GM19238 (cell line): ENCODE data around the gene MYH11.
"Not testable (repeated sequence)": the region's sequence is repeated elsewhere in the genome, so short reads cannot be mapped to it uniquely, and the experiment has no call there.

Experiments used
- DNase-seq: peaks from one replicate; pipeline ENCODE4 v3.0.0; 2011; ENCODE audit warnings: low spot score; ENCODE audit not compliant: insufficient read length

The MYH11 gene

GRCh38 chr16:15843635-15844279 is 13.1 kb downstream of the MYH11 start:
- no peak for DNase-seq

- not testable (repeated sequence) for DNase-seq
These were observed 17.6 kb downstream of the MYH11 start for GRCh38 chr16:15839204-15839603.

GRCh38 chr16:15837761-15838160 is 19.1 kb downstream of the MYH11 start:
- no peak for DNase-seq

- DNase-seq, result no peak
These were observed 19.7 kb downstream of the MYH11 start for GRCh38 chr16:15836965-15837611.

GRCh38 chr16:15836074-15836473 is 20.8 kb downstream of the MYH11 start:
- DNase-seq, result no peak

GRCh38 chr16:15835136-15835878 is 21.5 kb downstream of the MYH11 start:
- DNase-seq, result no peak

- DNase-seq, result no peak
These were observed 22.3 kb downstream of the MYH11 start for GRCh38 chr16:15834502-15834901.

GRCh38 chr16:15833541-15833940 is 23.3 kb downstream of the MYH11 start:
- DNase-seq, result no peak

GRCh38 chr16:15832241-15832640 is 24.6 kb downstream of the MYH11 start:
- no peak for DNase-seq

- no peak for DNase-seq
These were observed 25.9 kb downstream of the MYH11 start for GRCh38 chr16:15830832-15831451.

GRCh38 chr16:15829460-15829859 is 27.4 kb downstream of the MYH11 start:
- DNase-seq, result no peak

- DNase-seq, result no peak
These were observed 29.0 kb downstream of the MYH11 start for GRCh38 chr16:15827709-15828343.

GRCh38 chr16:15827299-15827698 is 29.5 kb downstream of the MYH11 start:
- DNase-seq, result no peak

- DNase-seq, result no peak
These were observed 31.0 kb downstream of the MYH11 start for GRCh38 chr16:15825750-15826305.

- no peak for DNase-seq
These were observed 33.9 kb downstream of the MYH11 start for GRCh38 chr16:15822957-15823356.

- DNase-seq, result no peak
These were observed 36.0 kb downstream of the MYH11 start for GRCh38 chr16:15820837-15821236.

GRCh38 chr16:15819046-15819445 is 37.8 kb downstream of the MYH11 start:
- no peak for DNase-seq

- DNase-seq, result no peak
These were observed 39.4 kb downstream of the MYH11 start for GRCh38 chr16:15817446-15817845.

- DNase-seq, result no peak
These were observed 40.6 kb downstream of the MYH11 start for GRCh38 chr16:15816228-15816627.

GRCh38 chr16:15812401-15812750 is 44.5 kb downstream of the MYH11 start:
- not testable (repeated sequence) for DNase-seq
